ENCODE data around the gene MUC2.

Gene MUC2

GRCh38 chr11:1071571-1072115, 3.0 kb upstream of the MUC2 start:
- no peaks in the 10 kb centered on the region for H3K79me2 ChIP-seq (ENCODE audit: insufficient read depth, low read length)
- H2AFZ ChIP-seq (ENCODE audit: low read length), result no peak overlapping the region
- H4K20me1 ChIP-seq (ENCODE audit: insufficient read depth, low read length, poor library complexity, severe bottlenecking), result no peaks in the 10 kb centered on the region
- H3K27me3 ChIP-seq (ENCODE audit: insufficient read depth, low read length, poor library complexity, severe bottlenecking), result no peaks in the 10 kb centered on the region
- H3K9me2 ChIP-seq (replicated peaks; ENCODE audit: low read depth, low read length), result no peaks in the 10 kb centered on the region
- no peak overlapping the region for H3K9ac ChIP-seq (ENCODE audit: low read depth, low read length, poor library complexity, severe bottlenecking)
- no peaks in the 10 kb centered on the region; the same call in 1 of the 2 replicates for H3K9me3 ChIP-seq (ENCODE audit: insufficient read depth, low read depth, low read length)
- TF ChIP-seq CTCF (conservative IDR thresholded peaks at IDR 0.05; ENCODE audit: low read length) (no peak), EZH2phosphoT487 (IDR thresholded peaks at IDR 0.05; ENCODE audit: borderline replicate concordance) (no peak)
- H3K4me2 ChIP-seq (ENCODE audit: low read depth, low read length, poor library complexity, severe bottlenecking), result no peak overlapping the region
- H3F3A ChIP-seq (ENCODE audit: low read depth), result no peaks in the 10 kb centered on the region
- H3K4me1 ChIP-seq (ENCODE audit: insufficient read depth, low read length, poor library complexity, severe bottlenecking), result no peaks in the 10 kb centered on the region
- H3K4me3 ChIP-seq (ENCODE audit: low read length, poor library complexity, severe bottlenecking), result no peak overlapping the region
- H3K36me3 ChIP-seq (ENCODE audit: insufficient read depth, low read length), result no peaks in the 10 kb centered on the region

- Histone ChIP-seq H3K9ac (ENCODE audit: low read depth, low read length, poor library complexity, severe bottlenecking) (no peak overlapping the region), H2AFZ (ENCODE audit: low read length) (no peak overlapping the region), H3F3A (ENCODE audit: low read depth) (no peaks in the 10 kb centered on the region), H3K9me2 (replicated peaks; ENCODE audit: low read depth, low read length) (no peaks in the 10 kb centered on the region), H3K27me3 (ENCODE audit: insufficient read depth, low read length, poor library complexity, severe bottlenecking) (no peaks in the 10 kb centered on the region), H3K4me3 (ENCODE audit: low read length, poor library complexity, severe bottlenecking) (no peak overlapping the region), H3K4me2 (ENCODE audit: low read depth, low read length, poor library complexity, severe bottlenecking) (no peak overlapping the region), H3K9me3 (ENCODE audit: insufficient read depth, low read depth, low read length) (no peaks in the 10 kb centered on the region; the same call in 1 of the 2 replicates), H3K4me1 (ENCODE audit: insufficient read depth, low read length, poor library complexity, severe bottlenecking) (no peaks in the 10 kb centered on the region), H3K79me2 (ENCODE audit: insufficient read depth, low read length) (no peaks in the 10 kb centered on the region), H4K20me1 (ENCODE audit: insufficient read depth, low read length, poor library complexity, severe bottlenecking) (no peaks in the 10 kb centered on the region), H3K36me3 (ENCODE audit: insufficient read depth, low read length) (no peaks in the 10 kb centered on the region)
- TF ChIP-seq CTCF (conservative IDR thresholded peaks at IDR 0.05; ENCODE audit: low read length) (no peak), EZH2phosphoT487 (IDR thresholded peaks at IDR 0.05; ENCODE audit: borderline replicate concordance) (no peak)
Measured at GRCh38 chr11:1072116-1072820, 2.4 kb upstream of the MUC2 start.

DNA sequence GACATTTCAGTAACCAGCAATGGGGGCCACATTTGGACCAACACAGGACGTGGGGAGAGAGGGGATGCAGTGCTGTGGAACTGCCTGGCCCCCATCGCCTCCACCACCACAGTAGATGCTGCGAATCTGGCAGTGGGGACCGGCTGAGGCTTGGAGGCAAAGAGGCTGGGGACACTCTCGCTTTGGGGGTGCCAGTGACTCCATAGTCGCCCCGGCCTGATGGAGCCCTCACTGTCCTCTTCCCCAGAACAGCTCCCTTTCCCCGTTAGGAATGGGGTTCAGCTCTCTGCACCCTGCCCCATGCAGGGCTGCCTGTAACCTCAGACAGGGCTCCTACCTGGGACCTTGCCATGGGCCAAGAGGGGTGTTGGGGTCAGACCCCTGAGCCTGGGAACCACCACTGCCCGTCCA, 1.8 kb upstream of the MUC2 start:
- H2AFZ ChIP-seq (ENCODE audit: low read length), result no peak overlapping the region
- no peaks in the 10 kb centered on the region; the same call in 1 of the 2 replicates for H3K9me3 ChIP-seq (ENCODE audit: insufficient read depth, low read depth, low read length)
- no peak overlapping the region for H3K4me2 ChIP-seq (ENCODE audit: low read depth, low read length, poor library complexity, severe bottlenecking)
- no peaks in the 10 kb centered on the region for H3K79me2 ChIP-seq (ENCODE audit: insufficient read depth, low read length)
- H3K4me3 ChIP-seq (ENCODE audit: low read length, poor library complexity, severe bottlenecking), result no peak overlapping the region
- H3K36me3 ChIP-seq (ENCODE audit: insufficient read depth, low read length), result no peaks in the 10 kb centered on the region
- TF ChIP-seq CTCF (conservative IDR thresholded peaks at IDR 0.05; ENCODE audit: low read length), result no peak
- no peak for TF ChIP-seq EZH2phosphoT487 (IDR thresholded peaks at IDR 0.05; ENCODE audit: borderline replicate concordance)
- no peaks in the 10 kb centered on the region for H3F3A ChIP-seq (ENCODE audit: low read depth)
- H4K20me1 ChIP-seq (ENCODE audit: insufficient read depth, low read length, poor library complexity, severe bottlenecking), result no peaks in the 10 kb centered on the region
- no peaks in the 10 kb centered on the region for H3K4me1 ChIP-seq (ENCODE audit: insufficient read depth, low read length, poor library complexity, severe bottlenecking)
- no peaks in the 10 kb centered on the region for H3K9me2 ChIP-seq (replicated peaks; ENCODE audit: low read depth, low read length)
- H3K27me3 ChIP-seq (ENCODE audit: insufficient read depth, low read length, poor library complexity, severe bottlenecking), result no peaks in the 10 kb centered on the region
- H3K9ac ChIP-seq (ENCODE audit: low read depth, low read length, poor library complexity, severe bottlenecking), result no peak overlapping the region
